CD4-positive, alpha-beta T cell treated with Interleukin-17A for 1 hour (primary cell): Measurements from ENCODE around the gene GPR183.

Source experiments
- DNase-seq: peaks from one replicate; pipeline ENCODE4 v3.0.0-alpha.2; 2020

Gene GPR183, protein sequence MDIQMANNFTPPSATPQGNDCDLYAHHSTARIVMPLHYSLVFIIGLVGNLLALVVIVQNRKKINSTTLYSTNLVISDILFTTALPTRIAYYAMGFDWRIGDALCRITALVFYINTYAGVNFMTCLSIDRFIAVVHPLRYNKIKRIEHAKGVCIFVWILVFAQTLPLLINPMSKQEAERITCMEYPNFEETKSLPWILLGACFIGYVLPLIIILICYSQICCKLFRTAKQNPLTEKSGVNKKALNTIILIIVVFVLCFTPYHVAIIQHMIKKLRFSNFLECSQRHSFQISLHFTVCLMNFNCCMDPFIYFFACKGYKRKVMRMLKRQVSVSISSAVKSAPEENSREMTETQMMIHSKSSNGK

DNA sequence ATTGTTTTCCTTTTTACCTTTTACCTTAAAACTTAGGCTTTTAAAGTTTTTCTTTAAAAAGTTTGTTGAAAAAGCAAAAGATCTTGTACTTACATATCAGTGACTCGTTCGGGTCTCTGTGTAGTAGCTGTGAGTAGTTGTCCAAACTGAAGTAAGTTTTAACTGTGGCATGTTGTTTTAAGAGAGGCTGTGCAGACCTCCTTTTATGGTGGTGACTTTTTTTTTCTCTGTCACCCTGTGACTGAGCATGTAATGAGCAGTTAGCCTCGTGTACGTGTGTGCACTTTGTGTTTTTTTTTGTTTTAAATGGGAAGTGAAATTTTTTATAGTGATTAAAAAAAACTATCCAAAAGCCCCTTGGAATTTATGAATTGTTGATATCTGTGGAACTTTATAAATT lies at the start of gene GPR183:
Gene GPR183 (minus strand): TSS at position 153 of the 400 bp plus-strand sequence. CDS start 11,254 bp downstream, outside the sequence.
- DNase-seq, result peak; percentile 89

DNA sequence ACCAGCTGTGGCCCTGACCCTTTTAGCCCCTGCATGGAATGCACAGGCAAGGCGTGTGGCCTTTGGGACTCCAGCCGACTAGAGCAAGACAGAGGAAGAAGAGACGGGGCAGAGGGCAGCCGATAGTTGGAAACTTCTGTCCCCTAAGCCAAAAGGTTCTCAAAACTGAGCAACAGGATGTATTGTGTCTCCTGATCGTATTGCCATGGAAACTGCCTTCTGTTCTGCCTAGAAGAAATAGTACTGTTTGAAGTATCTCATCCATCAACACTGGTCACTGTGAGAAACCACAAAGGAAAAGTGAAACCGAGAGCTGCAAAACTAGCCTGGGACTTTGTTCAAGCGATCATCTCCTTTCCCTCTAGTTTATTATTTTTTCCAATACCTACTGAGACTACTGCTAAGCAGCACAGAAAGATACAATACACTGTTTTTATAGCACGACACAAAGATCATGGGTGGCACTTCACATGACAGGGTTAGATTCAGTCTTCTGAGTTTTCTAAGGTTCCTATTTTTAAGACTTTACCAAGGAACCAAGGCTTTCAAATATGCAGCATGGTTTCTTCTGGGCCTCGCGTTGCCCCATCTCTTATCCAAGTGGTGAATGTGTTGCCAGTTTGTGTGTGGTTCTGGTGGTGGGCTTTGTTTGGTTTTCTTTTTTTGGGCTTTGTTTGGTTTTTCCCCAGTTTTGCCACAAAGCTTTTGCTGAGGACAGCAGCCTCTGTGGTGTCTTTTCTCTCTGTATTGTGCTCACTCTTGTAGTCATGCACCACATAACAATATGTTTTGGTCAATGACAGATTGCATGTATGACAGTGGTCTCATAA lies 49.3 kb upstream of the GPR183 start:
- DNase-seq, result peak; percentile 95

DNA sequence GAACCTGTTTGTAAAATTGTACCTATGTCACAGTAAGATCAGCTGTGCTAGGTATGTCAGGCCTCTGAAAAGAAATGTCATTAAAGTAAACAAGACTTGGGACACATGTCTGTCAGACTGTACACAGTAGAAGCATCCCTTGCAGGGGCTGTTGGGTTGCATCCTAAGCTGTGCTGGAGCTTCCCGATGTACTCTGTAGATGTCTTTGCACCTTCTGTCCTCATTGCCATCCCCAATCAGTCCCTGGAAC lies 48.7 kb upstream of the GPR183 start:
- no peak for DNase-seq

DNA sequence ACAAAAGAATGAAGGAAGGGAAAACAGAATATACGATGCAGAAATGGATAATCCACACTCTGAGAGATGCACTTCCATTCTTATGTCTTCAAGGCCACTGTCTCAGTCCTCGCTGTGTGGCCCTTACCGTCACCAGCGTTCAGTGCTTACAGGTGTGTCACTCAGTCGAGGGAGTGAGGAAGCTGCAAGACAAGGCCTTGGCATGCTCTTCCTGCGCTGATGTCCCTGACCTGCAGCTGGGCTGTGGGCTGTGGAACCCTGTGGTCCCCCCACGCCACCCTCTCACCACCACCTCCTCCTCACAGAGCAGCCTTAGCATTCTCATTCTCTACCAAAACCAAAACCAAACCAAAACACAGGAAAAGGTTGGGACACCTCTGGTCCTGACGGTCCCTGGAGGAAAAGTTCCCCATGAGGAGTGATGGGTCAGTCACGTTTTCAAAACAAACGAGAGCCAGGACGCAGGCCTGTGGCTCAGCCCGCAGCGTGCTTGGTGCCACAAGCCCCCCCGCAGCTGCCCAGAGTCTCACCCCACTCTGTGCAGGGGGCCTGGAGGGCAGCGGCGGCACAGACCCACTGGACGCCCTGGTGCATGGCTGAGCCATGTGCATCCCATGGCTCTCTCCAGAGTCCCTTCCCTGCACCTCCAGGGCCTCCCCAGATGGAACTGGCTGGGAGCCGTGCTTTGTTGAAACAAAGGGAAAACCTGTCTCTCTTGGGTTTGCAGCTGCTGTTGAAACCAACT lies 48.2 kb upstream of the GPR183 start:
- DNase-seq, result peak; percentile 35

DNA sequence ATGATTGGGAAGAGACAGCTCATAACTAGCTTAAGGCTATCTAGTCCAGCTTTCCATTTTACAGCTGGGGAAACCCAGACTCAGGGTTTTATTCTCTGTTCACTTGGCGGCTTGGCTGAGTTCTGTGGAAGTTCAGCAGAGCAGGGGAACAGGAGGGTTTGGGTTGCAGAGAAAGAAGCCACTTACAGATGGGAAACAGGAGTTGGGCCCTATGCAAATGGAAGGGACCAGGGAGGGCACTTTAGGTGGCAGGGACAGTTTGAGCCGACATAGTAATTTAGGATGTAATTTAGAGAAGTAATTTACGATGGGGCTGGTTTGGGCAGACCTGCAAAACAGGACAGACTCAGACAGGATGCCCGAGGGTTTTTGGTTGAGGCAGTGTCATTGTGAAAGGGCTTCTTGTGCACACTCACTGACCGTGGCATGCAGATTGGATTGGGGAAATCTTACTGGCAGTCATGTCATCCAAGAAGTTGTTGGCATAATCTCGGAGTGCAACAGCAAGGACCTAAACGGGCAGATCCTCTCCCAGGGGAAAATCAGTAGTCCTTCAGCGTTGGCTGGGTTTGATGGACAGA lies 47.3 kb upstream of the GPR183 start:
- peak; percentile 36 for DNase-seq

DNA sequence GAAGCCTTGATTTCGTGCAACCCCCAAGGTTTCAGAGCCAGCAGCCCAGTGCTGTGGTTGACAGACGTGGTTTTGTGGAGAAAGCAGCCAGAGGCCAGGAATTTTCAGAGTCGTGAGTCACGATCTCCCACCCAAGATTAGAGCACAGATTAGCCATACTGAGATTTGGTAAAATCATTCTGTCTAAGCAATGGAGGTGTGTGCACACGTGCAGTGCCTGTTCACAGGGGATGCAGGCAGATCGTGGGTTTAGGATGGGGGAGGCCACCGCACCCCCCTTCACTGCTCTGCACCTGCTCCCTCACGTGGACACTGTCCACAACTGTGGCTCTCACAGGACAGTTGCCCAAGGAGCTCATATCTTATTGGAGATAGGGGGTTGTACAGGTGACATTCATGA lies 46.6 kb upstream of the GPR183 start:
- peak; percentile 34 for DNase-seq

DNA sequence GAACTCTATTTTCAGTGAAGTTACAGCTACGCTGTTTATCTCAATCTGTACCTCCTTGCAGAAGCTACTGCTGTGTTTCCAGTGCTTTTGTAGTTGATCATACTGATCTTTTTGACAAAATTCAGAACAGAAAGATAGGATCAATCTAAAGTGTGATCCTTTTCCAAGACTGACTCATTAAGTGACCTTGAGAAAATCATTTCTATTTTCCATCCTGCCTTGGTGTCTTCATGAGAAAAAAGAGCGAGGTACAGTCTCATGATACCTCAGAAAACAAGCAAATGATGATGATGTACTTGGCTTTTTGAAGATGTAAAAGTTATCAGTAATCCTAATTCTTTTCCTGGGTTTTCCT lies 46.0 kb upstream of the GPR183 start:
- no peak for DNase-seq

DNA sequence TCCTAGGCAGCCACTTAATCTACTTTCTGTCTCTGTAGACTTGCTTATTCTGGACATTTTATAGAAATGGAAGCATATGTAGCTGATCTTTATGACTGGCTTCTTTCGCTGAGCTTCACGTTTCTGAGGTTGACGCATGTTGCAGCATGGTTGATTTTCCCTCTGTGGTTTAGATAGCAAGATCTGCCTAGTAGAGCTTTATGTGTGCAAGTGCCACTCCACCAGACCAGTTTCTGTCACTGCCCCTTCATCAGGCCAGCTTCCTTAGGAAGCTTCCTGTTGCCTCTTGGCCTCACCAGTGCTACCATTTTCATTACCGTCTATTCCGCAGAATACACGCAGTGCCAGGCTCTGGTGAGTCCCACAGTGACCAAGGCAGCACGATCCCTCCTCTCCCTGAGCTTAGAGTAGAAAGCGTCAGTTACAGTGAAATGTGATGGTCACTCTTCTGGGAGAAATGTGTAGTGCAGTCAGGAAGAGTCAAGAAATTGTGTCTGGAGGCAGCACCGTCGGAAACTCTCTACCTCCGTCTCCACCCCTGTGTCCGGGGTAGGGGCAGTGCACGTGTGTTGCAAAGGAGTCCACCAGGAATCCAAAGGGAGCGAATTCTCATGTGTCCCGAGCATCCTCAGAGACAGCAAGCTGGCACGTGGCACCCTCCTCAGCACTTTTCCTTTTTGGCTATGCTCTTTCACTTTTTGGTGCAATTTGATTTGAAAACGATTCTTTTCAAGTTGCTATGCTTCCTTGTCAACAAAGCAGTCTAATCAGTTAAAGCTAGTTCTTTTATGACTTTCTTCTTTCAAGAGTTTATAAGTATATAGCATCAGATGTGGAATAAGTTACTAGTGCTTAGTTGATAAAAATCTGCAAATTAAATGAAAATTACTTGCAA lies 45.4 kb upstream of the GPR183 start:
- DNase-seq, result peak; percentile 52

DNA sequence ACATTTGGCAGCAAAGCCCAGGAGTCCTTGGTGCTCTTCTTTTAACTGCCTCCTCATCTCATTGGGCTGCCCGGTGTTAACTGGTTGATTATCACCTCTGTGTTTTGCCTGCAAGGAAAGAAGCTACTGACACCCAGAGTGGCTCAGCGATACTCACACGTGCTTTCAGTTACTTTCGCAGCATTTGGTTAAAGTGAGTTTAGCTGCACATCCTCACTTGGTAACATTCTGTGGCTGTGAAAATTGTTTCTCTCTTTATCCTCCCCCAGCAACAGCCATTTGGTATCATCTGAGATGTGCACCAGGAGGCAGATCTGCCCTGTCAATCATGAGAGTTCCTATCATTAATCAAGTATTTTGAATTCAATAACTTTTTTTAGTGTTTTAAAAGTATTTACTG lies 44.6 kb upstream of the GPR183 start:
- DNase-seq, result peak; percentile 79

DNA sequence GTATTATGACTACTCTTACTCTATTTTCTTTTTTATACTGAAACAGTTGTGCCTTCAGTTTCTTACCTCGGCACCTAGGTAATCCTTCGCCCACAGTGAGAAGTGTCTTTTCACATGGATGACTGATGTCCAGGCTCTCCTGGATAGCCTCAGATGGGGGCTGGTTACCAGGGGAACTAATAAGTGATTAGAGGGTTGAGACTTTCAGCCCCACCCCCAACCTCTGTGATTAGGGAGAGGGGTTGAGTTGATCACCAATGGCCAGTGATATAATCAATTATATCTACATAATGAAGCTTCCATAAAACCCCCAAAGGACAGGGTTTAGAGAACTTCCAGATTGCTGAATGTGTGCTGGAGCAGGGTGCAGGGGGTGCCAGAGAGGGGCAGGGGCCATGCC lies 43.0 kb upstream of the GPR183 start:
- DNase-seq, result no peak

DNA sequence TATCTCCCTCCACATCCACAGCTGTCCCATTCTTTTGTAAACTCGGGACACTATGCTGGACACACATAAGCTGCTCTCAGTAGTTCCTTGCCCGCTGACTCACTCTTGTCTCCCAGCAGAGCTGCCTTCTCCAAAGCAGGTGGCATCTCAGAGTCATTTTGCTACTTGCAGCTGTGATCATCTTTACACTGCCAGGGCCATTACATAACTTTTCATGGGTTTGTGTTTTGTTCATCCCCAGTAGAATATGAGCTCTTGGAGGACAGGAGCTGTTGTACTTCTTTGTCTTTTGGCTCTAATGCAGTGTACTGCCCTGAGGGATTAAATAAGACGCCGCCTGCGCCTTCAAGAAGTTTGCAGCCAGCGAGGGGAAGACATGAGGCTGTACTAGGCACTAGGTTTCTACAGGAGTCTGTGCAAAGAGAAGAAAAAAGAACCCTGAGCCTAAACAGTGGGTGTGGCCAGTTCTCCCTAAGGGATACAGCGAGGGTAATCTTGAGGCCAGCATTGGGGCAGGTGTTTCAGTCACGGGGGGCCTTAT lies 40.8 kb upstream of the GPR183 start:
- no peak for DNase-seq

DNA sequence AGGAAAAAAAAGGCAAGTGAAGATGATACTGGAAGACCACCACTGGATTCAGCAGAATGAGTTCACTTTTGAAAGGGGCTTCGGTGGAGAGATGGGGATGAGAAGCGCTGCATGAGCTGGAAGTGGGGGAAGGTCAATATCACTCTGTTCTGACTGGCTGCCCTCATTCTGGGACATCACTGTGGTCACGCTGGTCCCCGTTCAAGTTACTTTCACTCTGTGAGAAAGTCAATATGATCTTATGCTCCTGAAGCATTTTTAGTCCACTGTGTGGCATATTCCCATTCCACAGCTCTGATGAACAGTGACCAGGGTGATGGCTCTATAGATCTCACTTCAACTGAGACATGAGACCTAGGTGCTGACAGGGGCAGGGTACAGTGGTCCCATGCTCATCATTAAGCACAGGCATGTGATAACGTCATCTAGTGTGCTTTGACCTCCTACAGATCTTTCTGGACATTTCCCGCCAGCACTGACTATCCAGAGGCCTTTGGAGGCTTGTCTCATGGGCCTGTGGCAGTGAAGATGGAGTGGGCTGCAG lies 40.2 kb upstream of the GPR183 start:
- no peak for DNase-seq

DNA sequence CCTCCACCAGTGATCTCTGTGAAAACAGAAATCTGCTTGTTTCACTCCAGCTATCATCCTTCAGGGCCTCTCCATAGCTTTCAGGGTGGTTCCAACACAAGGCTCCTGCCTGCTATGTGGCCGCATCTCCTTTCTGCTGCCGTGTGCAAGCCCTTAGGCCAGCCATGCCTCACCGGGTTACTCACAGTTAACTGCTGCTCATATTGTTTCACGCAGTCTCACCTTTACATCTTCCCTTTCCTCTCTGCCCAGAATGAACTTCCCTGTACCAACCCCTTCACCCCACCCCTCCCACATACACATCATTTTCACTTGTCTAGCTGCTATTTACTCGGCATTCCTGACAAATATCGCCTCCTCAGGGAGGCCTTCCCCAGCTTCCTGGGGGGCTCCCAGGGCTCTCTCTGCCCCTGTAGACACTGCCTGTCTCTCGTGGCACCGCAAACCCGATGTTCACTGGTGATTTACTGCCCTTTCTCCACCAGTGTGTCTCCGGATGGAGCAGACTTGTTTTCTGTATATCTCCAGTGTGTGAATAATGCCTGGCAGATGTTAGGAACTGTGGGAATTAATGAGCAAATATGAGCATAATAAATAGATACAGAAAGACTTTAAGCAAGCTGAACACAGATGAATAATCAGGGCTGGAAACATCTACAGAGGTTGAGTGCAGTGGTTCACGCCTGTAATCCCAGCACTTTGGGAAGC lies 39.3 kb upstream of the GPR183 start:
- DNase-seq, result no peak

DNA sequence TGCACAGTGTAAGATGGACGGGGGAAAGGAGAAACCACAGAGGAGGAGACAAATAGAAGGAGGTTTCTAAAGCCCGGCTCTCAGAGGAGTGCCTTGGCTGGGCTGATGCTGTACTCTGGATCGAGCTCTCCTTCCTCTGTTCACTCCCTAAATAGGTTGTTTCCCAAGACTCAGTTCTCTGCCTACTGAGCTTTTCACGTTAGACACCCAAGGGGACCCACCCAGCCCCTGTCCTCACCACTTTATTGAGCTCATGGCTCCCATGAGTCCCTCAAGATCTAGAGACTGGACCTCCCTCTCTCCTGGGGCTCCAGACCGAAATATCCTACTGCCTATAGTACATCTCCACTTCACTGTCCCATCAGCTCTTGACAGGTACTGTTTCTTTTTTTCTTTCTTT lies 38.1 kb upstream of the GPR183 start:
- no peak for DNase-seq

DNA sequence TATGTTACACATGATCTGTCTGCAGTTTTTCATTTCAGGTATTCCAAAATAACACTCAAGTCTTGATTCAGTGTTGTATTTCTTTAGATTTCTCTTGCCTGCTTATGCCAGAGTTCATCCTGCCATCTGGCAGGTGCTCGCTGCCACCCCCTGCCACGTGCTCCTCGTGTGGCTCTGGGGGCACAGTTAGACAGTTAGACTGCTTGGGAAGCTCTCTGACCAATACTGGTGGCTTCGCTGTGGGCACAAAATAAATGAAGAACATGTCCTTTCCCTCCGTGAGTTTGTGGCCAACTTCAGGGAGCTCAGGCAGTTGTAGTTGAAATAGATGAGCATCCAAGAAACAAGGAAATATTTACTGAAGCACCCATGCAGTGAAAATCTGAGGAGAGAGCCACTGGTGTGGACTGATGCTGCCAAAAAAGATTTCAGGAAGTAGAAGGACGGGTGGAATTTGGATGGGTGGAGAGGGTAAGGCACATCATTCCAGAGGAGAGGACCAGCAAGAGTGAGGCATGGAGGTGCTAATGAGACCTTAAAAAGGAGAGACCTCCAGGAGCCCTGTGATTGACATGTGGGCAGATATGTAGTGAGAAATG lies 37.5 kb upstream of the GPR183 start:
- no peak for DNase-seq

DNA sequence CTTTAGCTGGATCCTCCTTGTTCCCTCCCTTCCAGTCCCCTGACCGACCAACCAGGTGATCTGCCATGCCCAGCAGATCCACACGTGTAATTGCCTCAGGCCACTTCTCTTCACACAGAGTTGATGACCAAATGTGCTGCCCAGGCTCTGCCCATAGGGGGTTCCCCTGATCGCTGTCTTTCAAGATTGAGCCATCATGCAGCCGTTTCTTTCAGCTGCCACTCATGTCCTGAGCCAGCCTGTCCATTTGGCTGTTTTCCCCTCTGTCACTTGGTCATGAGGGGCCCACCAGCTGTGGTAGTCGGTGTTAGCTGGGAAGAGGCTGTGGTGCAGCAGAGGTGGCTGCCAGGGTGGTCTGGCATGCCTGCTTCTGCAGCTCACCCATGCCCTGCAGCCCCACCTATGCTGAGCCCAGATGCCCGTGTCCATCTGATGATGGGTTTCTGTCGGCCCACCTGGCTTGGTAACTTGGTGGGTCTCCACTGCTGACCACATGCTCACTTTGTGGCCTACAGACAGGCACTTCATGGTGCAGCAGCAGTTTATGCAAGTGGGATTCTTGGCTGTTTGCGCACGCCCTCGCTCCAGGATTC lies 35.6 kb upstream of the GPR183 start:
- no peak for DNase-seq

DNA sequence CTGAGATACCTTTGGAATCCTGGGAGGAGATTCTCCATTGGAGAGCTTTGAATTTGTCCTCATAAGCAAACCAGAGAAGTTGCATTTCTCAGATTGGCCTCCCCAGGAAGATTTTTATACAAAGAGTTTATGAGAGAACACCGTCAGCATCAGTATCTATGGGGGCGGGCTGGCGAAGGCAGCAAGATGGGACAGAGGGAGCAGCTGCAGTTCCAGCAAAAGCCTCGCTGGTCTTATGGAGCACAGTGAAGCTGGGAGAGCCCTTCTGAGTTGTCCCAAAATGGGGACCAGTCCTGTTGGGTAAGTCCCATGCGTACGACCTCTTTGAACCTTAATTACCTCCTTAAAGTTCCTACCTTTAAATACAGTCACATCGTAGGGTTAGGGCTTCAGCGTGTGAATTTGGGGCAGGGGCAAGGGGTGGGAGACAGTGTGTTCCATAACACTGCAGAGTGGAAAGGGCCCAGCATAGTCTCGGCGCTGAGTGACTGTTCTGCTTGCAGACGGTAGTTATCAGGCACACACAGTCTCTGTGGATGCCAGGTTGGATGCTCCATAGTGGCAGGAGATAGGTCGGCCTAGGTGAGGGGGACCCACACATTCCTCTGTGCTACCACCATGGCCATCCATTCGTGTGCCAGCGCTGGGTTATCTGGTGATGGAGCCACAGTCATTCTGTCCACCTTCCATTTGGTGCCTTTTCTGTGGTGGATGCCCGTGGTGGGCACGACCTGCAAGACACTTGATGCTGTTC lies 34.9 kb upstream of the GPR183 start:
- DNase-seq, result no peak

DNA sequence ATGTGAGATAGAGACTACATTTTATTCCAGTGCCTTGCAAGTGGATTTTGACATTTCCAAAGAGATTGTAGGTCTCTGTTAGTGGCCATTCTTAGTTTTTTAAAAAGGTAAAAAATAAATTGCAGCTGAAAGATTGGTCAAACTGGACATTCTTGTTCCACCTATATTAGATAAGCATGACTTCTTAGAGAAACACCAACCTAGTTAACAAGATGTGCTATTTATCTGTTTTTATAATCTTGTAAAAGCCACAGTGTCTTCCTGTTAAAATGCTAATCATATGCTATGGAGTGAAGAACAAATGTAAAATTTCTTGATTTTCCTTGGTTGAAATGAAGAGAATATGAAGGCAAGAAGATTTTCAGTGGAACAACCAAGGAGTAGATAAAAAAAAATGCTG lies 33.4 kb upstream of the GPR183 start:
- DNase-seq, result no peak

DNA sequence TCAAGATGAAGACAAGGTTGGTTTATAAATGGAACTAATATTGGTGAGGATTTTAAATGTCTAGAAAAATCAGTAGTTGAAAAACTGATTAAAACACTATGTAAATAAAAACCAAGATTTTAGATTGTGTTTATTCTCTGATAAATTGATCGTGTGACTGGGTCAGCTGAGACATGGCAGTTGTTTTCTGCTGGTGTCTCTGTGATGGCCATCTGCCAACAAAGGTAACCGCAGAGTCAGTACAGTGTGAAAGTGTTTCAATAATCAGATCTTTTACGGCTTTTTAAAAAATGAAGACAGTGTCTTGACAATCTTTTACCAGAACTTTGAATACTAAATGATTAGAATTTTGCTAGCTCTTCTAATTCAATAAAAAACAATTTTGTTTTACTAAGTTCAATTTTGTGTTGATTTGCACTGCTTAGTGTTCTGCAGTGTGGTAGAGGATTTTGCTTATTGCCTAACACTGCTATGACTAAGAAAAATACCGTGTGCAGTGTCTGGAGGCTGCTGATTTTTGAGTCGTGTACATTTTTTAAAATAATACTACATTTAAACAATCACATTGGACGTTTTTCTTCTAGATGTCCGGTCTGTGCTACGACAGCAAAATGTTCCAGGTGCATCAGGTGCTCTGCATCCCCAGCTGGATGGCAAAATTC lies 32.7 kb upstream of the GPR183 start:
- DNase-seq, result peak; percentile 80
